Chondrocyte (in vitro differentiated cells): ENCODE data around the gene NCOR2. TPM values are rescaled to one million over a fixed set of nuclear protein-coding genes. Genes with fewer than 3 reads are reported as not detected.
A peak's percentile ranks its signal among the peaks of the same experiment; 100 is the strongest.
"Not testable (repeated sequence)": the region's sequence is repeated elsewhere in the genome, so short reads cannot be mapped to it uniquely, and the experiment has no call there.

Source experiments
- DNase-seq: peaks from one replicate; pipeline ENCODE4 v3.0.0; 2021; ENCODE audit warnings: mixed read lengths, low spot score
- H3K27ac Mint-ChIP-seq: one replicate; pipeline ENCODE4 v1.8.0; 2021; ENCODE audit warnings: mild to moderate bottlenecking, moderate library complexity, mixed read lengths; ENCODE audit not compliant: unreplicated experiment
- H3K27me3 Mint-ChIP-seq: 2 replicates; pipeline ENCODE4 v1.8.0; 2021; ENCODE audit warnings: low read depth, mixed read lengths
- H3K36me3 Mint-ChIP-seq: 2 replicates; pipeline ENCODE4 v1.8.0; 2021; ENCODE audit warnings: low read depth, mixed read lengths
- H3K4me1 Mint-ChIP-seq: 2 replicates; pipeline ENCODE4 v1.8.0; 2021; ENCODE audit warnings: low read depth, mild to moderate bottlenecking, mixed read lengths
- H3K4me3 Mint-ChIP-seq: one replicate; pipeline ENCODE4 v1.8.0; 2021; ENCODE audit warnings: mild to moderate bottlenecking, moderate library complexity, mixed read lengths; ENCODE audit not compliant: unreplicated experiment
- H3K9me3 Mint-ChIP-seq: 2 replicates; pipeline ENCODE4 v1.8.0; 2021; ENCODE audit warnings: low read depth, mixed read lengths
- CTCF ChIP-seq: fragments of 200-600 bp; sonication (generic); IDR thresholded peaks from 2 replicates; pipeline ENCODE4 v1.5.0; 2021; ENCODE audit warnings: antibody characterized with exemption, mild to moderate bottlenecking, moderate library complexity
- total RNA-seq: library from RNA; stranded (reverse); gene quantifications from 3 replicates; pipeline ENCODE4 v1.2.1, GENCODE V29; 2021

NCOR2 gene
- total RNA-seq, 1 donor from 2014 or later: 327 TPM

GRCh38 chr12:124592050-124592449 lies 24.6 kb upstream of the NCOR2 start:
- Mint-ChIP-seq H3K4me3 (no peak overlapping the region), H3K4me1 (peaks cover 21% of the 10 kb centered on the region), H3K9me3 (peaks cover 9% of the 10 kb centered on the region), H3K36me3 (no peaks in the 10 kb centered on the region), H3K27ac (no peak overlapping the region), H3K27me3 (no peaks in the 10 kb centered on the region)
- DNase-seq: no peak
- TF ChIP-seq CTCF: no peak

GRCh38 chr12:124590447-124590846 lies 23.0 kb upstream of the NCOR2 start:
- TF ChIP-seq CTCF: no peak
- H3K36me3 Mint-ChIP-seq: no peaks in the 10 kb centered on the region
- no peak overlapping the region for H3K27ac Mint-ChIP-seq
- no peaks in the 10 kb centered on the region for H3K27me3 Mint-ChIP-seq
- H3K4me3 Mint-ChIP-seq: no peak overlapping the region
- H3K9me3 Mint-ChIP-seq: peaks cover 9% of the 10 kb centered on the region
- no peak for DNase-seq
- peaks cover 21% of the 10 kb centered on the region for H3K4me1 Mint-ChIP-seq

GRCh38 chr12:124588751-124589267 lies 21.4 kb upstream of the NCOR2 start:
- Mint-ChIP-seq H3K27ac (peak overlapping the region; percentile 55), H3K9me3 (peaks cover 9% of the 10 kb centered on the region), H3K36me3 (no peaks in the 10 kb centered on the region), H3K27me3 (no peaks in the 10 kb centered on the region), H3K4me1 (peaks cover 21% of the 10 kb centered on the region), H3K4me3 (peak overlapping the region; percentile 0)
- DNase-seq: no peak
- TF ChIP-seq CTCF: no peak

GRCh38 chr12:124588018-124588634 lies 20.7 kb upstream of the NCOR2 start:
- no peak for TF ChIP-seq CTCF
- H3K9me3 Mint-ChIP-seq: peaks cover 9% of the 10 kb centered on the region
- H3K27me3 Mint-ChIP-seq: no peaks in the 10 kb centered on the region
- H3K36me3 Mint-ChIP-seq: no peaks in the 10 kb centered on the region
- peak overlapping the region; percentile 7 for H3K27ac Mint-ChIP-seq
- peaks cover 21% of the 10 kb centered on the region for H3K4me1 Mint-ChIP-seq
- no peak for DNase-seq
- no peak overlapping the region for H3K4me3 Mint-ChIP-seq

- Mint-ChIP-seq H3K9me3 (peaks cover 9% of the 10 kb centered on the region), H3K27me3 (no peaks in the 10 kb centered on the region), H3K36me3 (no peaks in the 10 kb centered on the region), H3K27ac (no peak overlapping the region), H3K4me3 (no peak overlapping the region), H3K4me1 (peaks cover 20% of the 10 kb centered on the region)
- DNase-seq: no peak
- TF ChIP-seq CTCF: no peak
Observed at GRCh38 chr12:124586756-124587155, 19.3 kb upstream of the NCOR2 start.

GRCh38 chr12:124584494-124584893 lies 17.1 kb upstream of the NCOR2 start:
- H3K4me1 Mint-ChIP-seq: peaks cover 24% of the 10 kb centered on the region
- H3K4me3 Mint-ChIP-seq, H3K27ac Mint-ChIP-seq, DNase-seq, H3K27me3 Mint-ChIP-seq, H3K9me3 Mint-ChIP-seq, H3K36me3 Mint-ChIP-seq: not testable (repeated sequence)
